ENCODE results near the gene TSPYL2. TPM values are rescaled to one million over a fixed set of nuclear protein-coding genes. Genes with fewer than 3 reads are reported as not detected.

Gene TSPYL2
- total RNA-seq, 1 experiment from 2014 or later, result 10.7 TPM

DNA sequence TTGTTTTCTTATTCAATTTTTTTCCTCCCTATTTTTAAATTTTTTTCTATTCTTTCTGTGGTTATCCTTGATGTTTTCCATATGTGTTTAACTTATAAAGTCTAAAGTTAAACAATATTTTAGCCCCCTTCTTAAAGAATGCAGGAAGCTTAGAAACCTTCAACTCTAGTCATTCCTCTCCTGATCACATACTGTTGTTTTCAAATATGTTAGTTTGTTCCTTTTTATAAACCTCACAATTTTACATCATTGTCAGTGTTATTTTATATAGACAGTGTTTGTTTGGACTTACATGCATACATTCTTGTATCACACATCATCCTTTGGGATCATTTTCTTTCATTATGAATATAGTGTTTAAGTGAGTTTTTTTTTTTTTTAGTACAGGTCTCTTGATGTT, 43.3 kb downstream of the TSPYL2 start:
- DNase-seq (ENCODE audit: low read depth), result no peak

DNA sequence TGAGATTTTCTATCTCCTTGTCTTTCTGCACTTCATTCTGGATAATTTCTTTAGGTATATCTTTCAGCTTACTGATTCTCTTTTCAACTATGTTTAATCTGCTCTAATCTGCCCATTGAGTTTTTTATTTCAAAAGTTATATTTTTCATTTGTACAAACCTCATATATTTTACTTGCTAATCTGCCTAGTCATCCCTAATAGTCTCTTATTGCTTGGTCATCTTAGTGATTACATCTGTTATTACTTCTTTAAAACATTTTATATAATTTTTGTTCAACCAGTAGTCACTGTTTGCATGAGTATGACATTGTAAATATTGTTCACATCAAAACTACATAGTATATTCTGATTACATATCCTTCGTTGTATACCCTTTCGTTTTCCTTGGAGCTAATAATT, 44.2 kb downstream of the TSPYL2 start:
- DNase-seq (ENCODE audit: low read depth), result no peak

DNA sequence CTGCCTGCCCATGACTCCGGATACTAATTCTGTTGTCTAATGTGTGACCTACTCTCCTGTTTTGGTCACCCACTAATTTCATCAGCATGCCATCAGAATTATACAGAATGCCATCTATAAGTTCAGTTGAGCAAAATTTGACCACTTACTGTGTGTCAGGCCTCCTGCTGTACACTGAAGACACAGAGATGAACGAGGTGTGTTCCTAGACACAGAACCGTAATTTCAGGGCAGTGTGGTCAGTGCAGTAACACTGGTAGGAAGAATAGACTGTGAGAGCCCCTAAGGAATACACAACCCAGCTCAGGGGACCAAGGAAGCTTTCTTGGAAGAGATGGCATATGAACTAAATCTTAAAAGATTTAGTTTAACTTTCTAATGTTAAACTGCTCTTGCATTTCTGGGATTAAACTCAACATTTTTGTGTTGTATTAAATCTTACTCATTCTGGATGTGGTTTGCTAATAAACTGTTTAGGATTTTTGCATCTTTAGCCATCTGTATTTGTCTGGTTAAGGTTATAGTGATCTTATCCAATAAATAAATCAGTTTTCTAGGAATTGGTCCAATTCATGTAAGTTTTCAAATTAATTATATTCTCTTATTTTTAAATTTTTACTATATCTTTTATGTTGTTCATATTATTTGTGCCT, 46.1 kb downstream of the TSPYL2 start:
- no peak for DNase-seq (ENCODE audit: low read depth)

DNA sequence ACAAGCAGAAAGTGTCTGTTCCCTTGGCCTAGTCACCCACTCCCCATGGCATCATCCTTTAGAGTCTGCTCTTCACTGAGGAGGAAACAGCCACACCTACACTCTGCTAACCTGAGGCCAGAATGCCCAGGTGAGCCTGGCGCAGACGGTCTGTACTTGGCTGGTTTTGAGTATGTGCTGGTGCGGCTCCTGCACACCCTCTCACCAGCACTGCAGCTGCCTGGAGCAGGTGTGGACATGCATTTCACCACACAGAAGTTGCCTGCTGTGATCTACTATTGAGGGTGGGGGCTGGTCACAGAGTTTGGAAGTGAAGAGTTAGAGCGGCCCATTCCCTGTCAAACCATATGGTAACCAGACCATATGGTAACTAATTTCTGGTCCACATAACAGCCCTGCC, 51.2 kb downstream of the TSPYL2 start:
- DNase-seq (ENCODE audit: low read depth), result no peak

DNA sequence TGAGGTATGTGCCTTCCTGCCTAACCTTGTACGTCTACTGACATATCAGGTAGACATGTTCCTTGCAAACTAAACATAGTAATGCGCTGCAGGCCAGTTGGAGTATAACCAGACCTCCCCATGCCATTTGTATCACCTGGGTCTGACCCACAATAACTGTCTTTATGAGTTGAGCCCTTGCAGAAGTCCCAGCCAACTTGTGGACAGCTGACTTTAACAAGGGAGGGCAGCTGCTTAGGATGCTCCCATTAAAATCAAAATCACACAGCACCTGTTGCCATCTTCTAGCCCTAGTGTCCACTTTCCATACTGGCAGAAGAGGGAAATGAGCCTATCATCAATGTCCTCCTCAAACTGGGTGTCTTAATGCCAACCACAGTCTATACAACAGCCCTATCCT, 53.4 kb downstream of the TSPYL2 start:
- no peak for DNase-seq (ENCODE audit: low read depth)

Other genes with a start within 250 kb of the TSPYL2 start
- gene XAGE3, start 214.3 kb upstream of the TSPYL2 start, total RNA-seq (2014; rRNA removed; shearing (Covaris generic)), result not detected in 2 replicates
- 26.6 and 28.0 TPM in 2 replicates for gene FAM156B, start 185.0 kb upstream of the TSPYL2 start, total RNA-seq (2014; rRNA removed; shearing (Covaris generic))
- gene FAM156A, start 123.8 kb upstream of the TSPYL2 start, total RNA-seq (2014; rRNA removed; shearing (Covaris generic)), result 9.0 and 17.0 TPM in 2 replicates
- 1.4 and 2.4 TPM in 2 replicates for gene GPR173, start 33.6 kb upstream of the TSPYL2 start, total RNA-seq (2014; rRNA removed; shearing (Covaris generic))
- gene KANTR, start 11.8 kb downstream of the TSPYL2 start, total RNA-seq (2014; rRNA removed; shearing (Covaris generic)), result 7.1 and 8.2 TPM in 2 replicates
- 67.0 and 120 TPM in 2 replicates for gene KDM5C, start 142.8 kb downstream of the TSPYL2 start, total RNA-seq (2014; rRNA removed; shearing (Covaris generic))
- 28.4 and 42.4 TPM in 2 replicates for gene IQSEC2, start 199.2 kb downstream of the TSPYL2 start, total RNA-seq (2014; rRNA removed; shearing (Covaris generic))